Activated CD8-positive, alpha-beta T cell treated with anti-CD3 and anti-CD28 coated beads, Interleukin-2, amount 10 ng/mL, durations not matched to agents 7 days and 5 days (primary cell): ENCODE data around the gene TEX10. TPM values are rescaled to one million over a fixed set of nuclear protein-coding genes. Genes with fewer than 3 reads are reported as not detected.
A peak's percentile ranks its signal among the peaks of the same experiment; 100 is the strongest.
"Not testable (repeated sequence)": the region's sequence is repeated elsewhere in the genome, so short reads cannot be mapped to it uniquely, and the experiment has no call there.

Experiments
- ATAC-seq: fragments of 150-1000 bp; cut with Tn5 transposase; one replicate; pipeline ENCODE4 v1.10.0; 2021; ENCODE audit warnings: moderate library complexity
- CTCF ChIA-PET: fragments of 350-600 bp; sonication (Branson Sonifier 250); formaldehyde crosslinking; loops from one replicate; lab custom pipeline; 2021; ENCODE audit warnings: antibody characterized with exemption; lab: Charles Lee
- POLR2A ChIA-PET: fragments of 350-600 bp; sonication (Branson Sonifier 250); formaldehyde crosslinking; loops from one replicate; lab custom pipeline; 2021; ENCODE audit warnings: antibody characterized with exemption; lab: Charles Lee
- DNase-seq: peaks from one replicate; pipeline ENCODE4 v3.0.0-alpha.2; 2020
- H3K27ac Mint-ChIP-seq: one replicate; pipeline ENCODE4 v1.8.0; 2021; ENCODE audit warnings: mild to moderate bottlenecking, mixed read lengths
- H3K27me3 Mint-ChIP-seq: one replicate; pipeline ENCODE4 v1.8.0; 2021; ENCODE audit warnings: low read depth, mixed read lengths
- H3K36me3 Mint-ChIP-seq: one replicate; pipeline ENCODE4 v1.8.0; 2021; ENCODE audit warnings: low read depth, mixed read lengths
- H3K4me1 Mint-ChIP-seq: one replicate; pipeline ENCODE4 v1.8.0; 2021; ENCODE audit warnings: low read depth, mixed read lengths
- H3K4me3 Mint-ChIP-seq: one replicate; pipeline ENCODE4 v1.8.0; 2021; ENCODE audit warnings: mild to moderate bottlenecking, mixed read lengths
- H3K9me3 Mint-ChIP-seq: one replicate; pipeline ENCODE4 v1.8.0; 2022; ENCODE audit warnings: mixed read lengths; ENCODE audit not compliant: insufficient read depth
- total RNA-seq, 2 experiments: library from RNA; stranded (reverse); gene quantifications; one replicate each; pipeline ENCODE4 v1.2.3, GENCODE V29; 2021

The TEX10 gene
- total RNA-seq, 2 experiments from 2014 or later, result 20.6 to 21.0 TPM

DNA sequence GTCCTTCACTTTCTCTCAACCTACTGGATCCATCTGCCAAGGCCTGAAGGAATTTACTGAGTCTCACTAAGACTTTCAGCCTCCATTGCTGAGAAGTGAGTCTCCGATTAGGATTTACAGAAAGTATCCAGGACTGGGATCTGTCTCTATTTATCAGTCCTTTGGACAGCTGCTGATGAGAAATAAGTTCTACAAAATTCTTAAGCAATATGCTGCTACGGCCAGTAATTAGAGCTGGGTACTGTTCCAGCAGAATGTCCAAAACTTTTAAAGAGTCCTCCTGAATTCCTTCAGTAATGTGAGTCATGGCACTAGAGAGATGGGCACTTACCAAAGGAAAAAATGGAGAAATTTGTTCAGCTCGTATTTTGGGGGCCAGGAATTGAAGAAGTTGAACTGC lies 5.9 kb downstream of the TEX10 start:
- ChIA-PET POLR2A (no interaction called here), CTCF (interaction anchor here (0.6 to 1.3 kb wide), 3 partner anchors 10 to 1163 kb away, joined by 3 read pairs; no protein-coding TSS in a partner anchor)
- no peaks in the 10 kb centered on the region for H3K27me3 Mint-ChIP-seq
- DNase-seq, result no peak
- peaks cover 34% of the 10 kb centered on the region for H3K4me1 Mint-ChIP-seq
- no peak overlapping the region for H3K27ac Mint-ChIP-seq
- H3K4me3 Mint-ChIP-seq, result no peak overlapping the region
- no peaks in the 10 kb centered on the region for H3K9me3 Mint-ChIP-seq
- no peak for ATAC-seq
- peaks cover 37% of the 10 kb centered on the region for H3K36me3 Mint-ChIP-seq

DNA sequence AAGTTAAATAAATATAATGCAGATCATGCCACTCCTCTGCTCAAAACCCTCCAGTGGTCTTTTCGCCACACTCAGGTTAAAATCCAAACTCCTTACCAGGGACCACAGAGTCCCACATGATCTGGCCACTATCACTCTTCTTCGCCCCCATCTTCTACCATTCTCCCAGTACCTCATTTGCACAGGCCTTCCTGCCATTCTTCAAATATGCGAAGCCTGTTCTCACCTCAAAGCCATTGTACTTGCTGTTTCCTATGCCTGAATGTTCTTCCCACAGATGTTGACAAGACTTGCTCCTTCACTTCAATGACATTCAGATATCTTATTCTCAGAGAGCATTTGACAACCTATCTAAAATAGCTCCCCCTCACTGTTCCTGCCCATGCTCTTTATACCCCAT lies 10.9 kb downstream of the TEX10 start:
- Mint-ChIP-seq H3K9me3 (no peaks in the 10 kb centered on the region), H3K36me3 (peaks cover 46% of the 10 kb centered on the region), H3K4me1 (peaks cover 15% of the 10 kb centered on the region), H3K4me3 (no peak overlapping the region), H3K27ac (peak overlapping the region; percentile 35), H3K27me3 (no peaks in the 10 kb centered on the region)
- no peak for ATAC-seq
- DNase-seq, result no peak
- POLR2A ChIA-PET, result no interaction called here
- CTCF ChIA-PET, result interaction anchor here (0.8 to 2.1 kb wide), 2 partner anchors 11 to 18 kb away, joined by 3 to 7 read pairs; no protein-coding TSS in a partner anchor

DNA sequence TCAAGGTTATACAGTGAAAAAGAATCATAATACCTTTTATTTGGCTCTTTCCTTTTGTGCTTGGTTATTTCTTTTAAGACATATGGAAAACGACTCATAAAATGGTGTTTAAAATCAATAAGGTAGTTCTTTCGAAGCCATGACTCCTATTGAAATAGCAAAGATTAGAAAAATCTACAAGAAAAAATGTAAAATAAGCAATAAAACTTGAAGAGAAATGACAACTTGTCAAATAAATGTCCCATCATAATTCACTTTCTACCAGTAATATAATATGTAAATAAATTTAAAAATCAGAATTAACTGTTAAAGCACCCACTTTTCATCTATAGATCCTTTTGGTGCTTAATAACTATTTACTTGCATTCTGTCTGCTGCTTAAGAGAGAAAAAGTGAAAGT lies 12.5 kb downstream of the TEX10 start:
- ChIA-PET CTCF (interaction anchor here (1.1 to 3.9 kb wide), 2 partner anchors 10 to 15 kb away, joined by 4 to 25 read pairs; no protein-coding TSS in a partner anchor), POLR2A (no interaction called here)
- Mint-ChIP-seq H3K4me3 (no peak overlapping the region), H3K9me3 (no peaks in the 10 kb centered on the region), H3K36me3 (peaks cover 43% of the 10 kb centered on the region), H3K4me1 (peaks cover 12% of the 10 kb centered on the region), H3K27me3 (no peaks in the 10 kb centered on the region), H3K27ac (no peak overlapping the region)
- DNase-seq, result no peak
- no peak for ATAC-seq

DNA sequence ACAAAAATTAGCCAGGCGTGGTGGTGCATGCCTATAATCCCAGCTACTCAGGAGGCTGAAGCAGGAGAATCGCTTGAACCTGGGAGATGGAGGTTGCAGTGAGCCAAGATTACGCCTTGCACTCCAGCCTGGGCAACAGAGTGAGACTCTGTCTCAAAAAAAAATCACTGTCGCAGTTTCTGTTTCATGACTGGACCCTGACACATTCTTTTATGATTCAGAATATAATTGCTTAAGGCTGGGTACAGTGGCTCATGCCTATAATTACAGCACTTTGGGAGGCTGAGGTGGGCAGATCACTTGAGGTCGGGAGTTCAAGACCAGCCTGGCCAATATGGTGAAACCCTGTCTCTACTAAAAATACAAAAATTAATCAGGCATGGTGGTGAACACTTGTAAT lies 14.0 kb downstream of the TEX10 start:
- POLR2A ChIA-PET, H3K27me3 Mint-ChIP-seq, H3K9me3 Mint-ChIP-seq, ATAC-seq, DNase-seq, H3K4me3 Mint-ChIP-seq, H3K27ac Mint-ChIP-seq: not testable (repeated sequence)
- peaks cover 49% of the 10 kb centered on the region for H3K36me3 Mint-ChIP-seq
- H3K4me1 Mint-ChIP-seq, result peaks cover 11% of the 10 kb centered on the region
- CTCF ChIA-PET, result interaction anchor here (3.9 kb wide), 1 partner anchor 14 kb away, joined by 25 read pairs; no protein-coding TSS in a partner anchor

DNA sequence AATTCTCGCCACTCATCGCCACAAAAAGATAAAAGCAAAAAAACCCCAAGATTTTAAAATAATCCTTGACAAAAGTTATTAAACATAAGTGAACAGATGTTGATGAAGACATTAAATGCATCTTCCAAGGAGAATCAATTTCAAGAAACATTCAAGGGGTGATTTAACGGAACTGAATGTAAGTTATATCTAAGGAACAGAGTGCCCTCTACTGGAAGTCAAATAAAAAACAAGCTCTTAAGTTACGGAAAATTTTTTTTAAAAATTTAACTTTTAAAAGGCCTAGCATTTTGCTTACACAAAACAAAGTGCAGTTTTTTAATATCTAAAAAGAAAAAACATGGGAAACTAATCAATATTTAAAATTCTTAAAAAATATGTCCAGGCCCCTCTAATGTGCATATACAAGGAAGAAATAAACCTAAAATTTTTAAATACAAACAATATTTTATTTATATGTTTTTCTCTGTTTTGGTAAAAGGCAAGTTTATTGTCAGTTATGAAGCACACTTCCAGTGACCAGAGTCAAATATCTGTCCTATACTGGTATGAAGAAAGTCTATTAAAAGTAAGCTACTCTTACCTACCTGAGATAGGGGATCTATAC lies 28.0 kb downstream of the TEX10 start:
- H3K27me3 Mint-ChIP-seq, result no peaks in the 10 kb centered on the region
- H3K4me1 Mint-ChIP-seq, result no peaks in the 10 kb centered on the region
- CTCF ChIA-PET, result interaction anchor here (0.6 to 5.1 kb wide), 37 partner anchors 8 to 1162 kb away, joined by 3 to 35 read pairs (median 3); partner anchors contain the start of gene TEX10
- POLR2A ChIA-PET, result no interaction called here
- H3K9me3 Mint-ChIP-seq, result no peaks in the 10 kb centered on the region
- DNase-seq, result no peak
- no peak overlapping the region for H3K4me3 Mint-ChIP-seq
- H3K27ac Mint-ChIP-seq, result no peak overlapping the region
- H3K36me3 Mint-ChIP-seq, result peaks cover 42% of the 10 kb centered on the region
- ATAC-seq, result no peak

DNA sequence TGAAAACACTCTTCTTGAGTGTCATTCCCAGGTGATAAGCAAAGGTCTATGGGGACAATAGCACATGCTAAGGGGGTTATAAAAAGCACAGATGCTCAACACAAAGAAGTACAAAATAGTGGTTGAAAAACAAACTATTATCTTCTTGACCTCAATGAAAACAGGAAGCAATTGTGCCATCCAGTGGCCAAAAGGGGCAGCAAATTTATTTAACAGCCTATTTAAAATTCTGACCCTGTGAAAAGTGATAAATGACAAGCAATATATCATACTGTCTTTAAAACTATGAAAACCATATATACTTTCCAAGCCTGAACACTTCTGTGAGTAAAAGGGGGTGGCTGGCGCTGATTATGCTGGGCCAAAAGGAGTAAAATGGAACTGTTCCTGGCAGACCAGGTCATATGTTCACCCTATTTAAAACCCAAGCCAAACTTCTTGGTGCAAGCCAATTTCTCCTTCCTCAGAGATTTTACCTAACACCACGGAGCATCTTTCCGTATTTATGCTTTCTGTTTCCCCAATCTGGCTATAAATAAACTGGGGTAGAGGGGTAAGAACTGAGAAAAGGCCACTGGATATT lies 29.7 kb downstream of the TEX10 start:
- ATAC-seq, result peak; percentile 19
- ChIA-PET POLR2A (no interaction called here), CTCF (interaction anchor here (0.6 to 5.1 kb wide), 15 partner anchors 10 to 1091 kb away, joined by 3 to 35 read pairs (median 3); partner anchors contain the start of gene TEX10)
- no peaks in the 10 kb centered on the region for H3K4me1 Mint-ChIP-seq
- peaks cover 39% of the 10 kb centered on the region for H3K36me3 Mint-ChIP-seq
- H3K4me3 Mint-ChIP-seq, result no peak overlapping the region
- peak; percentile 42 for DNase-seq
- no peak overlapping the region for H3K27ac Mint-ChIP-seq
- no peaks in the 10 kb centered on the region for H3K27me3 Mint-ChIP-seq
- H3K9me3 Mint-ChIP-seq, result no peaks in the 10 kb centered on the region

DNA sequence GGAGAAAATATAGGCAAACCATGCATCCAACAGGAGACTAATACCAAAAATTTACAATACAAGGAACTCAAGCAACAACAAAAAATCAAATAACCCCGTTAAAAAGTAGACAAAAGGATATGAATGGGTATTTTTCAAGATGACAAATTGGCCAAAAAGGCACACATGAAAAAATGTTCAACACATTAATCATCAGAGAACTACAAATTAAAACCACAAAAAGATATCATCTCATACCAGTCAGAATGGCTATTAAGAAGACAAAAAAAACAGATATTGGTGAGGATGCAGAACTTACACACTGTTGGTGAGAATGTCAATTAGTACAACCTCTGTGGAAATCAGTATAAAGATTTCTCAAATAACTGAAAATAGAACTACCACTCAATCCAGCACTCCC lies 35.0 kb downstream of the TEX10 start:
- H3K36me3 Mint-ChIP-seq, result peaks cover 58% of the 10 kb centered on the region
- H3K27ac Mint-ChIP-seq, result no peak overlapping the region
- peaks cover 6% of the 10 kb centered on the region for H3K9me3 Mint-ChIP-seq
- POLR2A ChIA-PET, result no interaction called here
- H3K4me3 Mint-ChIP-seq, result no peak overlapping the region
- ATAC-seq, result no peak
- no peak for DNase-seq
- no peaks in the 10 kb centered on the region for H3K27me3 Mint-ChIP-seq
- no peaks in the 10 kb centered on the region for H3K4me1 Mint-ChIP-seq
- CTCF ChIA-PET, result no interaction called here

DNA sequence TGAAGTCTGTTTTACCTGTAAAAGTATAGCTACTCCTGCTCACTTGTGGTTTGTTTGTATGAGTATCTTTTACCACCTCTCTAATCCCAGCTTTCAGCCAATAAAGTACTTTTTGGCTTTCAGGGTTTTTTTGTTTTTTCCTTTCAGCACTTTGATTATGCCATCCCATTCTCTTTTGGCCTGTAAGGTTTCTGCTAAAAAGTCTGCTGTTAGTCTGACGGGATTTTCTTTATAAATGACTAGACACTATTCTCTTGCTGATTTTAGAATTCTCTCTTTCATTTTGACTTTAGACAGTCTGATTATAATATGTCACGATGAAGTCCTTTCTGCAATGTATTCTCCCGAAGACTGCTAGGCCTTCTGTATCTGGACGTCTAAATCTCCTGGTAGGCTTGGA lies 37.2 kb downstream of the TEX10 start:
- Mint-ChIP-seq H3K4me3 (no peak overlapping the region), H3K9me3 (peaks cover 6% of the 10 kb centered on the region), H3K27ac (no peak overlapping the region), H3K4me1 (no peaks in the 10 kb centered on the region), H3K27me3 (no peaks in the 10 kb centered on the region), H3K36me3 (peaks cover 63% of the 10 kb centered on the region)
- ATAC-seq (no peak), DNase-seq (no peak)
- CTCF ChIA-PET, result no interaction called here
- POLR2A ChIA-PET, result no interaction called here

DNA sequence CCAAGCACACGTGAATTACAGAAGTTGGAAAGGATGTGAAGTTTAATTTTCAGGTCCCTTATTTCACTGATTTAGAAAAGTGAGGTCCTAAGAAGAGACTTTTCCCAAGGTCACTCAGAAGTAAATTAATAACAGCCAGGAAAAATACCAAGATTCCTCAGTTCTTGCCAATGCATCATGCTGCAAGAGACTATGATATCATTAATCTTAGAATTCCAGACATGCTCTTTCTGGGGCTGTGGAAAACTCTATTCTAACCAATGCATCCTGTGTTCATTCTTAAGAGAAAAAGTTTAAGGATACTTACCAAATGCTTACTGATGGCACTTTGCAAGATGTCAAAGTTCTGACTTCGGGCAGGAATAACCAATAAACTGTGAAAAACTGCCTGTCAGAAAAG lies 42.8 kb downstream of the TEX10 start:
- DNase-seq (no peak), ATAC-seq (no peak)
- H3K27me3 Mint-ChIP-seq, result no peaks in the 10 kb centered on the region
- H3K36me3 Mint-ChIP-seq, result peaks cover 72% of the 10 kb centered on the region
- peak overlapping the region; percentile 27 for H3K27ac Mint-ChIP-seq
- H3K9me3 Mint-ChIP-seq, result no peaks in the 10 kb centered on the region
- ChIA-PET CTCF (no interaction called here), POLR2A (no interaction called here)
- H3K4me3 Mint-ChIP-seq, result no peak overlapping the region
- no peaks in the 10 kb centered on the region for H3K4me1 Mint-ChIP-seq

DNA sequence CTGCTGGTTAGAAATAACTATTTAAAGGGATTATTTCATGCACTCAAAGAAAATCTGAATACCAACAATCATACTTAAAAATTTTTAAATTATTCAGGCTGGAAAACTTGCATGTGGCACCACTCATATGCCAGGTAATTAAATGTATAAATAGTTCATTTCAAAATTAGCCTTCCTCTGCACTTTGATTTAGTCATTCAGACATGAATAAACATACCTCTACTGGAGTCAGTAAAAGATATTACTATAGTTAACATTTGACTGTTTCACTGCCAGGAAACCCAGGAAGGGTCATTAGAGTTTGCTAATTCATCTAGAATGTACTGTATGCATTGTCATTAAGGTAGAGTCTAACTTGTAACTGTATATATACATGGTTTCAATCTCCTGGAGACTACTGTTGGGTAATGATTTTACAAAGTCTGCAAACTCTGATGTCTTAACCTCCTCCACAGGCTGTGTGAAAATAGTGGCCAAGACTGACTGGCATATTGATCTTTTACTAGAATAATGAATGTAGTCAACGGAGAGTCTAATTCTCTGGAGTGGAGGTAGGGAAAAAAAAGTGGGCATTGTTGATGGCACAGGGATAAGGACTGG lies 43.7 kb downstream of the TEX10 start:
- CTCF ChIA-PET, result no interaction called here
- POLR2A ChIA-PET, result no interaction called here
- ATAC-seq (no peak), DNase-seq (no peak)
- H3K9me3 Mint-ChIP-seq, result no peaks in the 10 kb centered on the region
- H3K27ac Mint-ChIP-seq, result no peak overlapping the region
- H3K36me3 Mint-ChIP-seq, result peaks cover 69% of the 10 kb centered on the region
- H3K4me1 Mint-ChIP-seq, result no peaks in the 10 kb centered on the region
- H3K27me3 Mint-ChIP-seq, result no peaks in the 10 kb centered on the region
- H3K4me3 Mint-ChIP-seq, result no peak overlapping the region

DNA sequence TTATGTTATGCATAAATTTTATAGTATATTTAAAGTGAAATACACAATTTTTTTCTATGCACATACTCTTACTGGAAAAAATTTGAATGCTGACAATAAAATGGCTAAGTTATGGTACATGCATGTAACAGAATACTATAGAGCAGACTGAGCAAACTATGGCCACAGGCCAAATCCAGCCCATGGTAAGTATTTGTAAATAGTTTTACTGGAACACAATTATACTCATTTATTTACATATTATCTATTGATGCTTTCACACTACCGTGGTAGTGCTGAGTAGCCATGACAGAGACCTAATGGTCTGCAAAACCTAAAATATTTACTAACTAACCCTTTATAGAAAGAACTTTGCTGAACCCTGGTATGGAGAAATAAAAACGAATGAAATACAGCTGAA lies 45.7 kb downstream of the TEX10 start:
- H3K27me3 Mint-ChIP-seq, result no peaks in the 10 kb centered on the region
- no peak overlapping the region for H3K4me3 Mint-ChIP-seq
- no peaks in the 10 kb centered on the region for H3K9me3 Mint-ChIP-seq
- H3K4me1 Mint-ChIP-seq, result no peaks in the 10 kb centered on the region
- ChIA-PET CTCF (no interaction called here), POLR2A (no interaction called here)
- no peak for DNase-seq
- ATAC-seq, result no peak
- no peak overlapping the region for H3K27ac Mint-ChIP-seq
- H3K36me3 Mint-ChIP-seq, result peaks cover 78% of the 10 kb centered on the region

DNA sequence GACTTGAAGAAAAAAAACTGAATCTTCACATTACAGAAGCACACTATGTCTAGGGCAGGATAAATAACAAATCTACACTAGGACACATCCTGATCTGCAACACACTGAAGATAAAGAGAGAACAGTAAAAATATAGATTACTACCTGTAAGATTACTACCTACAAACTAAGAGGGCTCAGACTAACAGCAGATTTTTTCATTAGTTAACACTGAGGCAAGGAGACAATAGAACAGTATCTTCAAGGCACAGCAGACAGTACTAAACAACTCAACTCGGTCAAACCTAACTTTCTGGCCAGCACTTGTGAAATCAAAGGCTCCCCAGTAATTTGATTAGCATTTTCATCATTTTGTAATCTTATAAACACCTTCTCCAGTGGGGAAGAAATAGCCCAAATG lies 46.5 kb downstream of the TEX10 start:
- H3K36me3 Mint-ChIP-seq, result peaks cover 77% of the 10 kb centered on the region

More for the DNA sequence above, 46.5 kb downstream of the TEX10 start:
- no peaks in the 10 kb centered on the region for H3K9me3 Mint-ChIP-seq
- ChIA-PET POLR2A (no interaction called here), CTCF (interaction anchor here (1.3 kb wide), 1 partner anchor 131 kb away, joined by 3 read pairs; no protein-coding TSS in a partner anchor)
- no peaks in the 10 kb centered on the region for H3K4me1 Mint-ChIP-seq
- no peak overlapping the region for H3K27ac Mint-ChIP-seq
- no peak for DNase-seq
- H3K4me3 Mint-ChIP-seq, result no peak overlapping the region
- no peak for ATAC-seq
- H3K27me3 Mint-ChIP-seq, result no peaks in the 10 kb centered on the region
